H1 (cell line): ENCODE results near the gene PIWIL1. TPM values are rescaled to one million over a fixed set of nuclear protein-coding genes. Genes with fewer than 3 reads are reported as not detected.

Experiments
- CTCF ChIA-PET: fragments of 300-600 bp; sonication (Branson Sonifier 250); formaldehyde crosslinking; loops from one replicate; lab custom pipeline; 2021; ENCODE audit not compliant: partially characterized antibody; lab: Charles Lee
- POLR2A ChIA-PET: fragments of 300-600 bp; sonication (Branson Sonifier 250); formaldehyde crosslinking; loops from one replicate; lab custom pipeline; 2021; ENCODE audit warnings: inconsistent platforms; ENCODE audit not compliant: partially characterized antibody; lab: Charles Lee
- DNase-seq, 2 experiments: peaks; one replicate each; pipeline versions ENCODE4 v3.0.0 to v3.0.0-alpha.2; 2010 to 2022; ENCODE audit warnings: low spot score in 2 of 2, low read depth in 1 of 2, mixed read lengths in 1 of 2
- FAIRE-seq: peaks from 2 replicates; lab custom pipeline; 2011; peaks lifted over from hg19 to GRCh38; lab: Jason Lieb, UNC
- H2AFZ ChIP-seq: 2 replicates; pipeline ENCODE4 v1.8.1; 2012; ENCODE audit warnings: low read length, inconsistent platforms
- H2AK5ac ChIP-seq: 2 replicates; pipeline ENCODE4 v1.6.1; 2013; ENCODE audit warnings: low read depth, low read length
- H2BK120ac ChIP-seq: replicated peaks from 2 replicates; pipeline ENCODE3; 2013; ENCODE audit warnings: low read depth, low read length, inconsistent platforms
- H2BK12ac ChIP-seq: 2 replicates; pipeline ENCODE4 v1.6.1; 2013; ENCODE audit warnings: low read depth, low read length
- H2BK15ac ChIP-seq: 2 replicates; pipeline ENCODE4 v1.6.1; 2013; ENCODE audit warnings: low read length
- H2BK20ac ChIP-seq: 2 replicates; pipeline ENCODE4 v1.6.1; 2013; ENCODE audit warnings: low read length
- H2BK5ac ChIP-seq: 2 replicates; pipeline ENCODE4 v1.6.1; 2013; ENCODE audit warnings: low read depth, low read length
- H3K14ac ChIP-seq: 2 replicates; pipeline ENCODE4 v1.6.1; 2013; ENCODE audit warnings: inconsistent platforms; ENCODE audit not compliant: insufficient read length
- H3K18ac ChIP-seq: 2 replicates; pipeline ENCODE4 v1.6.1; 2013; ENCODE audit warnings: low read length; ENCODE audit errors: extremely low read depth
- H3K23ac ChIP-seq: 2 replicates; pipeline ENCODE4 v1.6.1; 2013; ENCODE audit warnings: inconsistent platforms; ENCODE audit not compliant: insufficient read length
- H3K23me2 ChIP-seq: 2 replicates; pipeline ENCODE4 v1.6.1; 2013; ENCODE audit warnings: low read depth, low read length
- H3K27ac ChIP-seq: 2 replicates; pipeline ENCODE4 v1.6.1; 2011; ENCODE audit warnings: low read depth, low read length, inconsistent platforms
- H3K27me3 ChIP-seq, 4 experiments: replicated peaks in 1 of 4; 1 replicate in 1 of 4; 2 replicates in 3 of 4; pipeline versions ENCODE4 v1.6.1 to v1.8.1; 2011 to 2013; ENCODE audit warnings: low read length in 3 of 4, mild to moderate bottlenecking in 3 of 4, inconsistent platforms in 2 of 4, mixed read lengths in 2 of 4, moderate library complexity in 1 of 4; ENCODE audit not compliant: control insufficient read depth in 3 of 4, insufficient read depth in 3 of 4; ENCODE audit errors: extremely low read depth in 1 of 4
- H3K36me3 ChIP-seq, 4 experiments: 2 replicates each; pipeline versions ENCODE4 v1.6.1 to v1.8.1; 2011 to 2013; ENCODE audit warnings: mild to moderate bottlenecking in 4 of 4, low read length in 3 of 4, moderate library complexity in 2 of 4, control low read depth in 1 of 4, inconsistent platforms in 1 of 4; ENCODE audit not compliant: insufficient read depth in 4 of 4, control insufficient read depth in 2 of 4
- H3K4ac ChIP-seq: replicated peaks from 2 replicates; pipeline ENCODE3; 2013; ENCODE audit warnings: low read length, low read depth, mixed read lengths, inconsistent platforms; ENCODE audit not compliant: insufficient read length
- H3K4me1 ChIP-seq, 4 experiments: replicated peaks in 1 of 4; 1 replicate in 1 of 4; 2 replicates in 3 of 4; pipeline versions ENCODE4 v1.6.1 to v1.8.1; 2011 to 2013; ENCODE audit warnings: low read length in 3 of 4, inconsistent platforms in 2 of 4, mixed read lengths in 1 of 4; ENCODE audit not compliant: insufficient read depth in 4 of 4, control insufficient read depth in 3 of 4
- H3K4me2 ChIP-seq, 2 experiments: 2 replicates each; pipeline versions ENCODE4 v1.6.1 to v1.8.1; 2011 to 2013; ENCODE audit warnings: low read depth in 2 of 2, low read length in 2 of 2, control low read depth in 1 of 2, inconsistent platforms in 1 of 2, mild to moderate bottlenecking in 1 of 2; ENCODE audit not compliant: insufficient read depth in 1 of 2
- H3K4me3 ChIP-seq, 4 experiments: fragments of 200-600, 300-600 bp in 1 of 4; sonication (generic), shearing (Covaris generic), sonication (Bioruptor Twin) in 1 of 4; 2 replicates each; pipeline versions ENCODE4 v1.5.1 to v1.8.1; 2011 to 2016; ENCODE audit warnings: low read length in 4 of 4, low read depth in 3 of 4, control low read depth in 2 of 4, inconsistent platforms in 2 of 4, mild to moderate bottlenecking in 2 of 4, mixed read lengths in 1 of 4, moderate library complexity in 1 of 4; ENCODE audit not compliant: insufficient read depth in 2 of 4; ENCODE audit errors: extremely low read depth in 1 of 4
- H3K56ac ChIP-seq: replicated peaks from 2 replicates; pipeline ENCODE3; 2013; ENCODE audit warnings: low read depth, mild to moderate bottlenecking, mixed read lengths, low read length, inconsistent platforms; ENCODE audit not compliant: insufficient read length
- H3K79me1 ChIP-seq: 2 replicates; pipeline ENCODE4 v1.6.1; 2013; ENCODE audit warnings: low read depth, low read length, control low read depth
- H3K79me2 ChIP-seq, 2 experiments: 2 replicates each; pipeline versions ENCODE4 v1.6.1 to v1.8.1; 2012 to 2013; ENCODE audit warnings: low read length in 2 of 2, mild to moderate bottlenecking in 2 of 2, inconsistent platforms in 1 of 2; ENCODE audit not compliant: insufficient read depth in 2 of 2, control insufficient read depth in 1 of 2
- H3K9ac ChIP-seq, 4 experiments: replicated peaks in 1 of 4; 1 replicate in 1 of 4; 2 replicates in 3 of 4; pipeline versions ENCODE4 v1.6.1 to v1.8.1; 2011 to 2013; ENCODE audit warnings: low read depth in 3 of 4, low read length in 3 of 4, control low read depth in 2 of 4, mild to moderate bottlenecking in 2 of 4, moderate library complexity in 2 of 4, inconsistent platforms in 1 of 4; ENCODE audit errors: extremely low read depth in 1 of 4
- H3K9me3 ChIP-seq, 2 experiments: 2 replicates each; pipeline versions ENCODE4 v1.6.1 to v1.8.1; 2012 to 2013; ENCODE audit warnings: mild to moderate bottlenecking in 2 of 2, moderate library complexity in 2 of 2, control low read depth in 1 of 2, inconsistent platforms in 1 of 2, low read depth in 1 of 2, low read length in 1 of 2, mixed read lengths in 1 of 2; ENCODE audit not compliant: insufficient read depth in 2 of 2
- H4K20me1 ChIP-seq, 2 experiments: replicated peaks in 1 of 2; 2 replicates each; pipeline versions ENCODE3 to v1.8.1; 2011 to 2013; ENCODE audit warnings: inconsistent platforms in 2 of 2, low read length in 2 of 2, mild to moderate bottlenecking in 1 of 2; ENCODE audit not compliant: insufficient read depth in 2 of 2, control insufficient read depth in 1 of 2
- H4K5ac ChIP-seq: 2 replicates; pipeline ENCODE4 v1.6.1; 2013; ENCODE audit warnings: low read length, low read depth, mixed read lengths, inconsistent platforms; ENCODE audit not compliant: insufficient read length
- H4K8ac ChIP-seq: 2 replicates; pipeline ENCODE4 v1.8.0; 2013; ENCODE audit warnings: mild to moderate bottlenecking, moderate library complexity, low read length, inconsistent platforms; ENCODE audit not compliant: insufficient read depth; ENCODE audit errors: extremely low read depth
- H4K91ac ChIP-seq: replicated peaks from 2 replicates; pipeline ENCODE3; 2013; ENCODE audit warnings: low read length, mixed read lengths, inconsistent platforms; ENCODE audit not compliant: insufficient read length
- BRCA1 ChIP-seq: IDR thresholded peaks from 2 replicates; pipeline ENCODE4 v1.6.1; 2012; ENCODE audit warnings: low read depth, low read length, improper control_type of control experiment
- CREB1 ChIP-seq: IDR thresholded peaks from 2 replicates; pipeline ENCODE4 v1.6.1; 2012; ENCODE audit warnings: inconsistent platforms
- JUN ChIP-seq: IDR thresholded peaks from 2 replicates; pipeline ENCODE4 v1.6.1; 2011; ENCODE audit warnings: low read depth, mild to moderate bottlenecking, improper control_type of control experiment, low read length
- PHF8 ChIP-seq: fragments of 200-600 bp; sonication (generic); conservative IDR thresholded peaks from 2 replicates; pipeline ENCODE4 v1.7.1; 2012; ENCODE audit warnings: low read depth, mild to moderate bottlenecking, inconsistent platforms, low read length, moderate library complexity
- POLR2AphosphoS5 ChIP-seq: IDR thresholded peaks from 2 replicates; pipeline ENCODE4 v1.6.1; 2011; ENCODE audit warnings: low read depth, low read length
- POU5F1 ChIP-seq: IDR thresholded peaks from 2 replicates; pipeline ENCODE4 v1.6.1; 2011; ENCODE audit warnings: low read depth, mild to moderate bottlenecking, low read length, moderate library complexity
- SP1 ChIP-seq: IDR thresholded peaks from 2 replicates; pipeline ENCODE4 v1.6.1; 2011; ENCODE audit warnings: low read depth, low read length
- SP4 ChIP-seq: IDR thresholded peaks from 2 replicates; pipeline ENCODE4 v1.6.1; 2012; ENCODE audit warnings: low read length, inconsistent platforms
- SRF ChIP-seq: IDR thresholded peaks from 2 replicates; pipeline ENCODE4 v1.6.1; 2011; ENCODE audit warnings: mild to moderate bottlenecking, low read depth, low read length, moderate library complexity
- SUZ12 ChIP-seq: fragments of 200-600 bp; sonication (generic); IDR thresholded peaks from 2 replicates; pipeline ENCODE4 v1.6.1; 2012; ENCODE audit warnings: mild to moderate bottlenecking, inconsistent platforms, low read length, moderate library complexity, mixed read lengths
- ZNF274 ChIP-seq: IDR thresholded peaks from 2 replicates; pipeline ENCODE4 v1.7.0; 2012; ENCODE audit warnings: low read length, borderline replicate concordance; ENCODE audit errors: extremely low read depth
- WGBS, 2 experiments: shearing (Covaris generic) in 1 of 2; methylation state at CpG; one replicate each; pipeline versions ENCODE4 v1.1.6 to v1.1.7; 2013 to 2015; ENCODE audit warnings: low lambda C conversion rate in 2 of 2, mixed read lengths in 2 of 2, inconsistent platforms in 1 of 2, low coverage in 1 of 2, missing lambda C conversion rate in 1 of 2; ENCODE audit not compliant: insufficient replicate concordance in 2 of 2, insufficient coverage in 1 of 2, insufficient read length in 1 of 2; ENCODE audit errors: extremely low coverage in 1 of 2, missing lambda C conversion rate in 1 of 2; 5-methylcytosine and 5-hydroxymethylcytosine counted together
- polyA plus RNA-seq, 7 experiments: library from polyadenylated mRNA; depleted of rRNA in 3 of 7; stranded (reverse) in 5 of 7; unstranded in 2 of 7; fragments of >200 nt in 5 of 7; fragments of 200-250 nt in 2 of 7; gene quantifications; 1 replicate in 5 of 7; 2 replicates in 1 of 7; 4 replicates in 1 of 7; pipeline versions ENCODE4 v1.2.1 to v1.2.3, GENCODE V29; 2011 to 2013; ENCODE audit warnings: missing spikeins in 2 of 7, mixed read lengths in 2 of 7
- total RNA-seq: library from RNA; stranded (reverse); fragmentation: NEBNext Ultra II Directional; extraction: Animal tissue kit (Norgen Biotek cat#: 25700); gene quantifications from 2 replicates; pipeline ENCODE4 v1.2.1, GENCODE V29; 2021
- TF ChIP-seq, protein P1 (sequence below): IDR thresholded peaks from 2 replicates; pipeline ENCODE4 v1.6.1; 2012; ENCODE audit warnings: inconsistent platforms

PIWIL1 gene
- total and polyA plus RNA-seq, 2 of the 8 experiments (the other 6 are each of a cell fraction or from before 2014, with no cell fraction given) = not detected

DNA sequence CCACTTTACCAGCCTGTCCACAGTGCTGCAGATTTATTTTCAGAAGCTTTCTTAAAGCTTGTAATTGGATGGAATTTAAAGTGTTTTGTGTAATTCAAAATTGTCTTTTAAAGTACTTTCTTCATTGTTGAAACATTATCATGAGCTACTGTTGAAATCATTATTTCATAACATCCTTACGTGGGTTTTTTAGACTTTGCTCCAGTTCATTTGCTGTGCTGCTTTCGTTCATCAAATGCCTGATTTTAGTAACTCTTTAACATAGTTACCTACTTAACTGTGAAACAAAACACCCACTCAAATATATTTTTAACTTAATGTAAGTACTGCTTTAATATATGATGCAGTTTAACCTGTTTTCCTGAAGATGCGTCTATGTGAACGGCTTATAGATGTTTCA, 47.5 kb downstream of the PIWIL1 start:
- Histone ChIP-seq H2BK5ac (no peak overlapping the region), H3K79me2 (no peaks in the 10 kb centered on the region), H2BK120ac (no peak overlapping the region), H3K4me1 (peaks cover 0 to 3% (median 0%) of the 10 kb centered on the region in 4 experiments; a peak in 1 of 7 replicates), H4K91ac (no peak overlapping the region), H4K20me1 (no peaks in the 10 kb centered on the region), H3K9ac (no peak overlapping the region), H3K4ac (no peak overlapping the region), H3K9me3 (no peaks in the 10 kb centered on the region), H3K14ac (no peak overlapping the region), H3K23ac (no peak overlapping the region), H3K27me3 (no peaks in the 10 kb centered on the region), H3K27ac (no peak overlapping the region), H3K4me3 (no peak overlapping the region), H2AFZ (no peak overlapping the region), H2AK5ac (no peak overlapping the region), H3K23me2 (no peaks in the 10 kb centered on the region), H3K18ac (no peak overlapping the region), H3K4me2 (no peak overlapping the region), H2BK20ac (no peak overlapping the region), H3K79me1 (no peaks in the 10 kb centered on the region), H3K56ac (no peak overlapping the region), H4K5ac (no peak overlapping the region), H2BK12ac (no peak overlapping the region), H4K8ac (no peak overlapping the region), H2BK15ac (no peak overlapping the region), H3K36me3 (no peaks in the 10 kb centered on the region)
- WGBS, 2 experiments = 94% methylated on average over 4 of the region's 4 CpGs; no CpG with 5 or more reads in 1 of the 2 experiments
- ChIA-PET CTCF (no interaction called here), POLR2A (no interaction called here)
- TF ChIP-seq, protein P1, sequence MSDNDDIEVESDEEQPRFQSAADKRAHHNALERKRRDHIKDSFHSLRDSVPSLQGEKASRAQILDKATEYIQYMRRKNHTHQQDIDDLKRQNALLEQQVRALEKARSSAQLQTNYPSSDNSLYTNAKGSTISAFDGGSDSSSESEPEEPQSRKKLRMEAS = no peak
- no peak for TF ChIP-seq BRCA1
- TF ChIP-seq PHF8 = no peak
- TF ChIP-seq JUN = no peak
- TF ChIP-seq POU5F1 = no peak
- no peak for TF ChIP-seq SP1
- TF ChIP-seq SRF = no peak
- no peak for TF ChIP-seq POLR2AphosphoS5
- no peak for TF ChIP-seq CREB1
- no peak for TF ChIP-seq ZNF274
- no peak for TF ChIP-seq SP4
- TF ChIP-seq SUZ12 = no peak
- DNase-seq (no peak), FAIRE-seq (no peak)
